ENCODE data around the gene UBE2Z.
A peak's percentile ranks its signal among the peaks of the same experiment; 100 is the strongest.

Gene UBE2Z

GRCh38 chr17:48904428-48904827 lies 3.8 kb upstream of the UBE2Z start:
- TF ChIP-seq, protein P1, sequence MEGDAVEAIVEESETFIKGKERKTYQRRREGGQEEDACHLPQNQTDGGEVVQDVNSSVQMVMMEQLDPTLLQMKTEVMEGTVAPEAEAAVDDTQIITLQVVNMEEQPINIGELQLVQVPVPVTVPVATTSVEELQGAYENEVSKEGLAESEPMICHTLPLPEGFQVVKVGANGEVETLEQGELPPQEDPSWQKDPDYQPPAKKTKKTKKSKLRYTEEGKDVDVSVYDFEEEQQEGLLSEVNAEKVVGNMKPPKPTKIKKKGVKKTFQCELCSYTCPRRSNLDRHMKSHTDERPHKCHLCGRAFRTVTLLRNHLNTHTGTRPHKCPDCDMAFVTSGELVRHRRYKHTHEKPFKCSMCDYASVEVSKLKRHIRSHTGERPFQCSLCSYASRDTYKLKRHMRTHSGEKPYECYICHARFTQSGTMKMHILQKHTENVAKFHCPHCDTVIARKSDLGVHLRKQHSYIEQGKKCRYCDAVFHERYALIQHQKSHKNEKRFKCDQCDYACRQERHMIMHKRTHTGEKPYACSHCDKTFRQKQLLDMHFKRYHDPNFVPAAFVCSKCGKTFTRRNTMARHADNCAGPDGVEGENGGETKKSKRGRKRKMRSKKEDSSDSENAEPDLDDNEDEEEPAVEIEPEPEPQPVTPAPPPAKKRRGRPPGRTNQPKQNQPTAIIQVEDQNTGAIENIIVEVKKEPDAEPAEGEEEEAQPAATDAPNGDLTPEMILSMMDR (IDR thresholded peaks at IDR 0.05; ENCODE audit: low read length), result no peak
- no peak for TF ChIP-seq EZH2phosphoT487 (IDR thresholded peaks at IDR 0.05; ENCODE audit: low read length)
- no peak for TF ChIP-seq EZH2 (optimal IDR thresholded peaks at IDR 0.05; ENCODE audit: low read depth, low read length)
- DNase-seq, result no peak
- Histone ChIP-seq H2AFZ (ENCODE audit: low read length) (no peak overlapping the region), H3K9me3 (replicated peaks; ENCODE audit: insufficient read depth, low read length) (no peaks in the 10 kb centered on the region), H3K4me3 (ENCODE audit: low read length) (no peak overlapping the region), H3K79me2 (ENCODE audit: low read length) (peaks cover 9% of the 10 kb centered on the region), H3K27ac (ENCODE audit: low read length) (no peak overlapping the region), H3K9me2 (replicated peaks; ENCODE audit: insufficient read depth, low read length) (no peaks in the 10 kb centered on the region), H3K27me3 (replicated peaks; ENCODE audit: insufficient read depth, low read length) (no peaks in the 10 kb centered on the region), H3K4me1 (ENCODE audit: low read length) (peaks cover 6% of the 10 kb centered on the region; the same call in 1 of the 2 replicates), H3K36me3 (replicated peaks; ENCODE audit: insufficient read depth, low read length) (no peaks in the 10 kb centered on the region), H3K9ac (ENCODE audit: low read length) (no peak overlapping the region), H3K4me2 (ENCODE audit: low read depth, low read length) (no peak overlapping the region), H4K20me1 (ENCODE audit: insufficient read depth, low read length) (no peaks in the 10 kb centered on the region), H3F3A (ENCODE audit: insufficient read depth, low read length) (peaks cover 6% of the 10 kb centered on the region; the same call in 1 of the 2 replicates)

DNA sequence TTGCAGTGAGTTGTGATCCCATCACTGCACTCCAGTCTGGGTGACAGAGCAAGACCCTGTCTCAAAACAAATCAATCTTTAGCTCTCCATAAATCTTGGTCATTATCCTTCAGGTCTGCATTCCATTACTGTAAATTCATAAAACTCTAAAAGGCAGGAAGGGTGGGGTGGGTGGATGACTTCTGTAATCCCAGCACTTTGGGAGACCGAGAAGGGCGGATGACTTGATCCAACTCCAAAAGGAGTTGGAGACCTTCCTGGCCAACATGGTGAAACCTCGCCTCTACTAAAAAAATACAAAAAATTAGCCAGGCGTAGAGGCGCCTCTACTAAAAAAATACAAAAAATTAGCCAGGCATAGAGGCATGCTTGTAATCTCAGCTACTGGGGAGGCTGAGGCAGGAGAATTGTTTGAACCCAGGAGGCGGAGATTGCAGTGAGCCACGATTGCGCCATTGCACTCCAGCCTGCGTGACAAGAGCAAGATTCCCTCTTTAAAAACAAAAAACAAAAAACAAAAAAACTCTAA lies 2.2 kb upstream of the UBE2Z start:
- no peaks in the 10 kb centered on the region for H3K9me2 ChIP-seq (replicated peaks; ENCODE audit: insufficient read depth, low read length)
- no peaks in the 10 kb centered on the region for H3K36me3 ChIP-seq (replicated peaks; ENCODE audit: insufficient read depth, low read length)
- H3K9ac ChIP-seq (ENCODE audit: low read length), result no peak overlapping the region
- no peak overlapping the region for H3K4me3 ChIP-seq (ENCODE audit: low read length)
- TF ChIP-seq, protein P1 (IDR thresholded peaks at IDR 0.05; ENCODE audit: low read length), result no peak
- TF ChIP-seq EZH2 (optimal IDR thresholded peaks at IDR 0.05; ENCODE audit: low read depth, low read length) (no peak), EZH2phosphoT487 (IDR thresholded peaks at IDR 0.05; ENCODE audit: low read length) (no peak)
- no peaks in the 10 kb centered on the region for H3K9me3 ChIP-seq (replicated peaks; ENCODE audit: insufficient read depth, low read length)
- peaks cover 25% of the 10 kb centered on the region for H3K79me2 ChIP-seq (ENCODE audit: low read length)
- H2AFZ ChIP-seq (ENCODE audit: low read length), result no peak overlapping the region
- H3K27me3 ChIP-seq (replicated peaks; ENCODE audit: insufficient read depth, low read length), result no peaks in the 10 kb centered on the region
- peaks cover 10% of the 10 kb centered on the region for H3K4me1 ChIP-seq (ENCODE audit: low read length)
- no peak overlapping the region for H3K27ac ChIP-seq (ENCODE audit: low read length)
- DNase-seq, result no peak
- peaks cover 6% of the 10 kb centered on the region; the same call in 1 of the 2 replicates for H3F3A ChIP-seq (ENCODE audit: insufficient read depth, low read length)
- H4K20me1 ChIP-seq (ENCODE audit: insufficient read depth, low read length), result no peaks in the 10 kb centered on the region
- H3K4me2 ChIP-seq (ENCODE audit: low read depth, low read length), result no peak overlapping the region

DNA sequence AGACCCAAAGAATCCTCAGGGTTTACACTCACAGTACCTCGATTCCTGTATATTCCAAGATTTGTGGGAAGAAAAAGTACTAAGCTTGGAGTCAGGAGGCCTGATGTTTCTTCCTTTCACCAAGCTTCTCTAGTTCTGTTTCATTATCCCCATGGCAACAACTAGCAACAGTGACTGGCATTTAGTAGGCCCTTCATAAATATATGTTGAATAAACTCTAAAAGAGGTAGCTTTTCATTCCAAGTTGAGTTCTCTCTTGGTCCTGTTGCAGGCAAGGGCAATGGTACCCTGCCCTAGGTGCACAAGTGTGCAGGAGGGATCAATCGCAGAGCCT lies 527 bp upstream of the UBE2Z start:
- TF ChIP-seq EZH2phosphoT487 (IDR thresholded peaks at IDR 0.05; ENCODE audit: low read length) (no peak), EZH2 (optimal IDR thresholded peaks at IDR 0.05; ENCODE audit: low read depth, low read length) (no peak)
- TF ChIP-seq, protein P1 (IDR thresholded peaks at IDR 0.05; ENCODE audit: low read length), result no peak
- Histone ChIP-seq H3K4me3 (ENCODE audit: low read length) (peak overlapping the region; percentile 65), H3K36me3 (replicated peaks; ENCODE audit: insufficient read depth, low read length) (no peaks in the 10 kb centered on the region), H3K79me2 (ENCODE audit: low read length) (peaks cover 41% of the 10 kb centered on the region), H3K4me2 (ENCODE audit: low read depth, low read length) (peak overlapping the region; percentile 99), H4K20me1 (ENCODE audit: insufficient read depth, low read length) (no peaks in the 10 kb centered on the region), H3F3A (ENCODE audit: insufficient read depth, low read length) (peaks cover 6% of the 10 kb centered on the region; the same call in 1 of the 2 replicates), H2AFZ (ENCODE audit: low read length) (peak overlapping the region; percentile 77), H3K9me2 (replicated peaks; ENCODE audit: insufficient read depth, low read length) (no peaks in the 10 kb centered on the region), H3K27ac (ENCODE audit: low read length) (peak overlapping the region; percentile 69), H3K27me3 (replicated peaks; ENCODE audit: insufficient read depth, low read length) (no peaks in the 10 kb centered on the region), H3K9ac (ENCODE audit: low read length) (peak overlapping the region; percentile 81), H3K4me1 (ENCODE audit: low read length) (peaks cover 10% of the 10 kb centered on the region), H3K9me3 (replicated peaks; ENCODE audit: insufficient read depth, low read length) (no peaks in the 10 kb centered on the region)
- DNase-seq, result peak; percentile 34
